Uterus (tissue), 4 donors: ENCODE measurements around the gene CD93. TPM values are rescaled to one million over a fixed set of nuclear protein-coding genes. Genes with fewer than 3 reads are reported as not detected.

ENCODE experiments used
- DNase-seq, 2 donors: peaks; one replicate each; pipeline ENCODE4 v3.0.0-alpha.2; 2019 to 2020
- H3K27ac ChIP-seq, 2 donors: fragments of 200-600 bp; sonication (generic); 1 replicate in 1 of 2; 2 replicates in 1 of 2; pipeline ENCODE4 v1.5.1; 2016 to 2018
- H3K27me3 ChIP-seq, 2 donors: fragments of 200-600 bp; sonication (generic); one replicate each; pipeline ENCODE4 v1.5.1; 2018 to 2019; ENCODE audit warnings: control low read depth in 1 of 2
- H3K36me3 ChIP-seq, 2 donors: fragments of 200-600 bp; sonication (generic); one replicate each; pipeline ENCODE4 v1.5.1; 2019; ENCODE audit warnings: control low read depth in 1 of 2
- H3K4me1 ChIP-seq, 2 donors: fragments of 200-600 bp; sonication (generic); one replicate each; pipeline ENCODE4 v1.5.1; 2018 to 2019; ENCODE audit warnings: control low read depth in 1 of 2
- H3K4me3 ChIP-seq, 2 donors: fragments of 200-600 bp; sonication (generic); 1 replicate in 1 of 2; 2 replicates in 1 of 2; pipeline ENCODE4 v1.5.1; 2018 to 2019; ENCODE audit warnings: mild to moderate bottlenecking in 1 of 2
- H3K9me3 ChIP-seq, 2 donors: fragments of 200-600 bp; sonication (generic); one replicate each; pipeline ENCODE4 v1.5.1; 2019; ENCODE audit warnings: control low read depth in 1 of 2
- POLR2A ChIP-seq, 2 donors: fragments of 450-650 bp; IDR thresholded peaks; one replicate each; pipeline ENCODE4 v1.6.1; 2016; ENCODE audit warnings: antibody characterized with exemption in 2 of 2, mild to moderate bottlenecking in 1 of 2, moderate library complexity in 1 of 2
- intact Hi-C: fragments of 100-400 bp; cut with DNase I; formaldehyde crosslinking; loops from one replicate; pipeline ENCODE4 v1.15.1; 2023; ENCODE audit warnings: low total_unique reads
- total RNA-seq, 4 donors: library from RNA; depleted of rRNA in 3 of 4; stranded (reverse); fragments of >200 nt in 3 of 4; gene quantifications; one replicate each; pipeline versions ENCODE4 v1.1.0 to v1.2.4, GENCODE V29; 2014 to 2023
- TF ChIP-seq, protein P1 (sequence below), 4 experiments: fragments of 200-600 bp in 2 of 4; fragments of 450-650 bp in 2 of 4; sonication (generic) in 2 of 4; IDR thresholded peaks; one replicate each; pipeline ENCODE4 v1.5.1; 2016 to 2019; ENCODE audit warnings: antibody characterized with exemption in 4 of 4, mild to moderate bottlenecking in 2 of 4, moderate library complexity in 1 of 4
- donor health status: DM: yes; HTN: yes; CAD: no.

CD93 gene
- total RNA-seq, 4 donors from 2014 or later = 49.1 to 100 (median 76.4) TPM

DNA sequence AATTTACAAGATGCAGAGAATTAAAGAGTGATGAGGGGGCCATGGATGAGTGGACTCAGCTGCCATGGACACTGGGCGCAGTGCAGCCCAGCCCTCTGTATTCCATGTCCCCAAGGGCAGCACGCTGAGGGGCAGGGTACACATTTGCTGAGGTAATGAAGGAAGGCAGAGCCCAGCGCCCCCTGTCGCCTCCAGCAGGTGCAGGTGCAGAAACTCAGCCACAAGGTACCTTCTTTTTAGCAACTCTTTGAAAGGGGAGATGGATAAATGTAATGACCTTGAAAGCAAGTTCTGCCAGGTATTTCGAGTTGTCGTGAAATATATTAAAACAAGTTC is 7.1 kb downstream of the CD93 start:
- no peak for DNase-seq
- Histone ChIP-seq H3K27me3 (no peaks in the 10 kb centered on the region), H3K4me3 (no peak overlapping the region), H3K9me3 (no peaks in the 10 kb centered on the region), H3K27ac (no peak overlapping the region), H3K4me1 (no peaks in the 10 kb centered on the region), H3K36me3 (no peaks in the 10 kb centered on the region)
- TF ChIP-seq, protein P1, sequence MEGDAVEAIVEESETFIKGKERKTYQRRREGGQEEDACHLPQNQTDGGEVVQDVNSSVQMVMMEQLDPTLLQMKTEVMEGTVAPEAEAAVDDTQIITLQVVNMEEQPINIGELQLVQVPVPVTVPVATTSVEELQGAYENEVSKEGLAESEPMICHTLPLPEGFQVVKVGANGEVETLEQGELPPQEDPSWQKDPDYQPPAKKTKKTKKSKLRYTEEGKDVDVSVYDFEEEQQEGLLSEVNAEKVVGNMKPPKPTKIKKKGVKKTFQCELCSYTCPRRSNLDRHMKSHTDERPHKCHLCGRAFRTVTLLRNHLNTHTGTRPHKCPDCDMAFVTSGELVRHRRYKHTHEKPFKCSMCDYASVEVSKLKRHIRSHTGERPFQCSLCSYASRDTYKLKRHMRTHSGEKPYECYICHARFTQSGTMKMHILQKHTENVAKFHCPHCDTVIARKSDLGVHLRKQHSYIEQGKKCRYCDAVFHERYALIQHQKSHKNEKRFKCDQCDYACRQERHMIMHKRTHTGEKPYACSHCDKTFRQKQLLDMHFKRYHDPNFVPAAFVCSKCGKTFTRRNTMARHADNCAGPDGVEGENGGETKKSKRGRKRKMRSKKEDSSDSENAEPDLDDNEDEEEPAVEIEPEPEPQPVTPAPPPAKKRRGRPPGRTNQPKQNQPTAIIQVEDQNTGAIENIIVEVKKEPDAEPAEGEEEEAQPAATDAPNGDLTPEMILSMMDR (IDR thresholded peaks at IDR 0.05) = no peak
- no peak for TF ChIP-seq POLR2A (IDR thresholded peaks at IDR 0.05)
- intact Hi-C loops = no loop called here

DNA sequence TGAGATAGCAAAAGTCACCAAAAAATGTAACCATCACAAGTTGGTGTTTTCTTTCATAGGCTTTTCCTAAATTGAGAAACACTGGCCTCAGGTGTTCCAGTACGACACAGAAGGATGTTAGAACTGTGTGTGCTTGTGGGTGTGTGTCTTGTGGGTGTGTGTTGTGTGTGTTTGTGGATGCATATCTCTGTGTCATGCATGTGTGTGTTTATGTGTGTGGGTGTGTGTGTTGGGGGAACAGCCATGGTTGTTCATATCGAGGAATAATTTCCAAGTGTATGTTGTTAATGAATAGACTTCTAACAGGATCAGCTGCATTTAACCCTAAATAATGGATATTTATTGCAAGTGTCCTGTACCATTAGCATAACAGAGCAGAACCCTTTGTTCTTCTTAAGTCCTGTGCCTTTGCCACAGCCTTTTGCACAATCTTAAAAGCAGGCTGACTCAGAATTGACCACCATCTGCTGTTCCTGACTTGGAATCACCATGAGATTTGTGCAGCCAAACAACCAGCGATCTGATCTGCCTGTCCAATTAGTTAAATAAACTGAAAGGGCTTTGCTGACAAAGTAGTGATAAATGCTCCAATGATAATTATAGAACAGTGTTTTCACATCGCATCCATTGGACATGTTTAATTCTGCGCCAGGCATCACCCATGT is 7.6 kb downstream of the CD93 start:
- intact Hi-C loops = no loop called here
- H3K27me3 ChIP-seq = no peaks in the 10 kb centered on the region
- DNase-seq = no peak
- H3K36me3 ChIP-seq = no peaks in the 10 kb centered on the region
- no peak for TF ChIP-seq POLR2A (IDR thresholded peaks at IDR 0.05)
- TF ChIP-seq, protein P1 (IDR thresholded peaks at IDR 0.05) = no peak
- no peak overlapping the region for H3K4me3 ChIP-seq
- no peaks in the 10 kb centered on the region for H3K4me1 ChIP-seq
- H3K27ac ChIP-seq = no peak overlapping the region
- H3K9me3 ChIP-seq = no peaks in the 10 kb centered on the region

DNA sequence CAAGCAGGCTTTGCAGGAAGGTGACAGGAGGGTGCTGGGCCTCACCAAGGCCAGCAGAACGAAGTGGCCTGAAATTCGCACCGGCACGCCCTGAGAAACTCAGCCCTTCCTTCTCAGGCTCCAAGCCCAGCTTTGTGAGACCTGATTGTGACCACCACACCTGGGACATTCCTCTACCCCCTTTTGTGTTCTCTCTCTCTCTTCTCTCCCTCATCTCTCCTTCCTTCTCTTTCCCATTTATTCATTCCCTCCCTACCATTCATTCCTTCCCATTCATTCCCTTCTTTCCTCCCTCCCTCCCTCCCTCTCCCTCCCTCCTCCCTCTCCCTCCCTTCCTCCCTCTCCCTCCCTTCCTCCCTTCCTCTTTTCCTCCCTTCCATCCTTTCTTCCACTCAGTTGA is 8.8 kb downstream of the CD93 start:
- H3K4me3 ChIP-seq = no peak overlapping the region
- TF ChIP-seq POLR2A (IDR thresholded peaks at IDR 0.05) = no peak
- TF ChIP-seq, protein P1 (IDR thresholded peaks at IDR 0.05) = no peak
- H3K4me1 ChIP-seq = no peaks in the 10 kb centered on the region
- H3K27me3 ChIP-seq = no peaks in the 10 kb centered on the region
- H3K9me3 ChIP-seq = no peaks in the 10 kb centered on the region
- no peak overlapping the region for H3K27ac ChIP-seq
- H3K36me3 ChIP-seq = no peaks in the 10 kb centered on the region
- no peak for DNase-seq
- intact Hi-C loops = no loop called here

DNA sequence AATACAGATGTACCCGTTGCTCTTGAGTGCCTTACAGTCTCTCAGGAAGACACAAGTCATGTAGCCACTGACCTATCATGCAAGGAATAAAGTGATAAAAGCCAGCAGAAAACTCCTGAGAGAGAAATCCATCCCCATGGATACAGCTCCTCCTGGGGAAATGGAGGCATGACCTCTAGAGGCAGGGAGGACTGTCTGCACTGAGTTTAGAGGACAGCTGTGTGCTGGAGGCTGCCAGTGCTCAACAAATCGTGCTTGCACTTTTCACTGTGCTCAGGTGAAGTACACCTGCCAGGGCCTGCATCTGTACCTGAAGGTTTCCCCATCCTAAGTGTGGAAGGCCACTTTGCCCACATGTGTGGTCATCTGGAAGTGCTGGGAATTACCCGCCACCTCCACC is 12.1 kb downstream of the CD93 start:
- DNase-seq = no peak
- Histone ChIP-seq H3K9me3 (no peaks in the 10 kb centered on the region), H3K27ac (no peak overlapping the region), H3K4me3 (no peak overlapping the region), H3K36me3 (no peaks in the 10 kb centered on the region), H3K27me3 (no peaks in the 10 kb centered on the region), H3K4me1 (no peaks in the 10 kb centered on the region)
- TF ChIP-seq, protein P1 (IDR thresholded peaks at IDR 0.05) = no peak
- no peak for TF ChIP-seq POLR2A (IDR thresholded peaks at IDR 0.05)
- intact Hi-C loops = no loop called here

DNA sequence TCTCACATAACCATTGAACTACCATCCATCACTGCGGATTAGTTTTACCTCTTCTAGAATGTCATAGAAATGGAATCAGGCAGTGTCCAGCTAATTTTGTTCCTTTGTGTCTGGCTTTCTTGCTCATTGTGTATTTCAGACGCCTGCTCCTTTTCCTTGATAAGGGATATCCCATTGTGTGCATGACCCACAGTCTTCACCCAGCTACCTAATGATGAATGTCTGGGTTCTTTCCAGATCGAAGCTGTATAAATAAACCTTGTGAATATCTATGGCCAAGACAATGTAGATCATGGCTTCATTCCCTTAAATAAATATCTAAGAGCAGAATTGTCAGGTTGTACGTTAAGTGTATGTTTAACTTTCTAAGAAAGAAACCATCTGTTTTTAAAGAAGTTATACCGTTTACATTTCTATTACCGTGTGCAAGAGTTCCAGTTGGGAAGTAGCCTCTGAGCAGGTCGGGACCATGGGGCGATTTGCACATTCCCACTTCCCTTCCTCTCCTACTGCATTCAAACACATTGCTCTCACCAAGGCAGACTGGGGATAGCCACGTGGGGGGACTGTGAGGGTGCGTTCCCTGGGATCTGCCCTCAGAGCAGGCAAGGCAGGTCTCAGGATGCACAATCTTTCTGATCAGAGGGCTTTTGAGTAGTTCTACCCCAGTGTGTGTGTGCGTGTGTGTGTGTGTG is 13.1 kb downstream of the CD93 start:
- intact Hi-C loops = no loop called here
- no peaks in the 10 kb centered on the region for H3K36me3 ChIP-seq
- no peaks in the 10 kb centered on the region for H3K27me3 ChIP-seq
- H3K27ac ChIP-seq = no peak overlapping the region
- TF ChIP-seq, protein P1 (IDR thresholded peaks at IDR 0.05) = no peak
- TF ChIP-seq POLR2A (IDR thresholded peaks at IDR 0.05) = no peak
- H3K9me3 ChIP-seq = no peaks in the 10 kb centered on the region
- no peak overlapping the region for H3K4me3 ChIP-seq
- no peaks in the 10 kb centered on the region for H3K4me1 ChIP-seq
- DNase-seq = no peak
